Testis (tissue), 3 donors: Measurements from ENCODE around the gene PSMB2. TPM values are rescaled to one million over a fixed set of nuclear protein-coding genes. Genes with fewer than 3 reads are reported as not detected.

Experiments
- DNase-seq: peaks from one replicate; pipeline ENCODE4 v3.0.0-alpha.2; 2019
- H3K27ac ChIP-seq, 2 donors: fragments of 200-600 bp; sonication (generic); one replicate each; pipeline ENCODE4 v1.5.1; 2019
- H3K27me3 ChIP-seq: fragments of 200-600 bp; sonication (generic); one replicate; pipeline ENCODE4 v1.5.1; 2019
- H3K36me3 ChIP-seq: fragments of 200-600 bp; sonication (generic); one replicate; pipeline ENCODE4 v1.5.1; 2017; ENCODE audit warnings: low read depth; ENCODE audit errors: missing control alignments
- H3K4me1 ChIP-seq: fragments of 200-600 bp; sonication (generic); one replicate; pipeline ENCODE4 v1.5.1; 2019
- H3K4me3 ChIP-seq, 2 donors: fragments of 200-600 bp; sonication (generic); one replicate each; pipeline ENCODE4 v1.5.1; 2017 to 2019
- H3K9me3 ChIP-seq: fragments of 200-600 bp; sonication (generic); one replicate; pipeline ENCODE4 v1.5.1; 2017
- CTCF ChIP-seq, 3 experiments: fragments of 450-650 bp in 2 of 3; fragments of 200-600 bp in 1 of 3; sonication (generic) in 1 of 3; IDR thresholded peaks; one replicate each; pipeline ENCODE4 v1.5.1; 2016 to 2019; ENCODE audit warnings: antibody characterized with exemption in 3 of 3, mild to moderate bottlenecking in 2 of 3, moderate library complexity in 1 of 3
- POLR2A ChIP-seq: fragments of 450-650 bp; IDR thresholded peaks from one replicate; pipeline ENCODE4 v1.6.1; 2017; ENCODE audit warnings: antibody characterized with exemption, mild to moderate bottlenecking, moderate library complexity
- WGBS, 2 donors: methylation state at CpG; one replicate each; pipeline ENCODE4 v1.1.5; 2018; 5-methylcytosine and 5-hydroxymethylcytosine counted together
- intact Hi-C: fragments of 100-400 bp; cut with DNase I; formaldehyde crosslinking; loops from one replicate; pipeline ENCODE4 v1.15.1; 2023; ENCODE audit warnings: low total_unique reads
- polyA plus RNA-seq: library from polyadenylated mRNA; stranded (reverse); fragments of 350-450 nt; fragmentation: Illumina TruSeq; extraction: RNeasy Lipid Tissue Mini Kit (QIAGEN cat#74804); gene quantifications from one replicate; pipeline ENCODE4 v1.2.3, GENCODE V29; 2014; ENCODE audit warnings: low read depth, low replicate concordance; ENCODE audit not compliant: insufficient read depth
- total RNA-seq, 2 donors: library from RNA; depleted of rRNA; stranded (reverse); fragments of >200 nt; gene quantifications; one replicate each; pipeline ENCODE4 v1.2.3, GENCODE V29; 2016

Gene PSMB2
- total and polyA plus RNA-seq, 3 donors from 2014 or later: 46.8 to 59.9 (median 50.1) TPM

- WGBS, 2 donors: 75 to 83% methylated on average over 8 of the region's 8 CpGs
- Histone ChIP-seq H3K4me3 (no peak overlapping the region), H3K27me3 (no peaks in the 10 kb centered on the region), H3K4me1 (no peaks in the 10 kb centered on the region), H3K9me3 (no peaks in the 10 kb centered on the region), H3K27ac (no peak overlapping the region), H3K36me3 (no peaks in the 10 kb centered on the region)
- TF ChIP-seq CTCF (IDR thresholded peaks at IDR 0.05): no peak
- no peak for TF ChIP-seq POLR2A
- no peak for DNase-seq
- intact Hi-C loops: no loop called here
Measured at GRCh38 chr1:35592991-35593769, 48.1 kb downstream of the PSMB2 start.

- 86 to 94% methylated on average over 8 of the region's 8 CpGs for whole genome bisulfite sequencing, 2 donors
Measured at GRCh38 chr1:35591211-35591610, 50.1 kb downstream of the PSMB2 start.

GRCh38 chr1:35590476-35591040, 50.8 kb downstream of the PSMB2 start:
- Histone ChIP-seq H3K9me3 (no peaks in the 10 kb centered on the region), H3K36me3 (no peaks in the 10 kb centered on the region), H3K27me3 (no peaks in the 10 kb centered on the region), H3K27ac (no peak overlapping the region), H3K4me1 (no peaks in the 10 kb centered on the region), H3K4me3 (no peak overlapping the region)
- intact Hi-C loops: no loop called here
- no peak for DNase-seq
- TF ChIP-seq CTCF (IDR thresholded peaks at IDR 0.05) (no peak), POLR2A (no peak)
- WGBS, 2 donors: 89 to 90% methylated on average over 14 to 25 of the region's 25 CpGs

More at GRCh38 chr1:35591211-35591610, 50.1 kb downstream of the PSMB2 start:
- Histone ChIP-seq H3K9me3 (no peaks in the 10 kb centered on the region), H3K4me1 (no peaks in the 10 kb centered on the region), H3K4me3 (no peak overlapping the region), H3K36me3 (no peaks in the 10 kb centered on the region), H3K27ac (no peak overlapping the region), H3K27me3 (no peaks in the 10 kb centered on the region)
- intact Hi-C loops: no loop called here
- DNase-seq: no peak
- TF ChIP-seq POLR2A: no peak
- TF ChIP-seq CTCF (IDR thresholded peaks at IDR 0.05): no peak

GRCh38 chr1:35589516-35590427, 51.6 kb downstream of the PSMB2 start:
- H3K9me3 ChIP-seq: no peaks in the 10 kb centered on the region
- H3K4me1 ChIP-seq: no peaks in the 10 kb centered on the region
- no peaks in the 10 kb centered on the region for H3K27me3 ChIP-seq
- no peak for DNase-seq
- intact Hi-C loops: no loop called here
- 95% methylated on average over 14 to 15 of the region's 15 CpGs for WGBS, 2 donors
- TF ChIP-seq POLR2A: no peak
- no peak for TF ChIP-seq CTCF (IDR thresholded peaks at IDR 0.05)
- H3K36me3 ChIP-seq: no peaks in the 10 kb centered on the region
- H3K27ac ChIP-seq: no peak overlapping the region
- no peak overlapping the region for H3K4me3 ChIP-seq
